ENCODE measurements around the gene ZNF385B.

Gene ZNF385B

GRCh38 chr2:179594268-179595112, 266.9 kb downstream of the ZNF385B start:
- TF ChIP-seq, protein P1, sequence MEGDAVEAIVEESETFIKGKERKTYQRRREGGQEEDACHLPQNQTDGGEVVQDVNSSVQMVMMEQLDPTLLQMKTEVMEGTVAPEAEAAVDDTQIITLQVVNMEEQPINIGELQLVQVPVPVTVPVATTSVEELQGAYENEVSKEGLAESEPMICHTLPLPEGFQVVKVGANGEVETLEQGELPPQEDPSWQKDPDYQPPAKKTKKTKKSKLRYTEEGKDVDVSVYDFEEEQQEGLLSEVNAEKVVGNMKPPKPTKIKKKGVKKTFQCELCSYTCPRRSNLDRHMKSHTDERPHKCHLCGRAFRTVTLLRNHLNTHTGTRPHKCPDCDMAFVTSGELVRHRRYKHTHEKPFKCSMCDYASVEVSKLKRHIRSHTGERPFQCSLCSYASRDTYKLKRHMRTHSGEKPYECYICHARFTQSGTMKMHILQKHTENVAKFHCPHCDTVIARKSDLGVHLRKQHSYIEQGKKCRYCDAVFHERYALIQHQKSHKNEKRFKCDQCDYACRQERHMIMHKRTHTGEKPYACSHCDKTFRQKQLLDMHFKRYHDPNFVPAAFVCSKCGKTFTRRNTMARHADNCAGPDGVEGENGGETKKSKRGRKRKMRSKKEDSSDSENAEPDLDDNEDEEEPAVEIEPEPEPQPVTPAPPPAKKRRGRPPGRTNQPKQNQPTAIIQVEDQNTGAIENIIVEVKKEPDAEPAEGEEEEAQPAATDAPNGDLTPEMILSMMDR (IDR thresholded peaks at IDR 0.05; ENCODE audit: insufficient read depth, low read depth, low read length, missing control alignments): no peak
- no peak for DNase-seq (ENCODE audit: low read depth)

GRCh38 chr2:179593323-179593722, 268.1 kb downstream of the ZNF385B start:
- no peak for DNase-seq (ENCODE audit: low read depth)
- TF ChIP-seq, protein P1 (IDR thresholded peaks at IDR 0.05; ENCODE audit: insufficient read depth, low read depth, low read length, missing control alignments): no peak

More at GRCh38 chr2:179594268-179595112, 266.9 kb downstream of the ZNF385B start:
- H3K4me3 ChIP-seq (ENCODE audit: low read depth, low read length): no peak overlapping the region

DNA sequence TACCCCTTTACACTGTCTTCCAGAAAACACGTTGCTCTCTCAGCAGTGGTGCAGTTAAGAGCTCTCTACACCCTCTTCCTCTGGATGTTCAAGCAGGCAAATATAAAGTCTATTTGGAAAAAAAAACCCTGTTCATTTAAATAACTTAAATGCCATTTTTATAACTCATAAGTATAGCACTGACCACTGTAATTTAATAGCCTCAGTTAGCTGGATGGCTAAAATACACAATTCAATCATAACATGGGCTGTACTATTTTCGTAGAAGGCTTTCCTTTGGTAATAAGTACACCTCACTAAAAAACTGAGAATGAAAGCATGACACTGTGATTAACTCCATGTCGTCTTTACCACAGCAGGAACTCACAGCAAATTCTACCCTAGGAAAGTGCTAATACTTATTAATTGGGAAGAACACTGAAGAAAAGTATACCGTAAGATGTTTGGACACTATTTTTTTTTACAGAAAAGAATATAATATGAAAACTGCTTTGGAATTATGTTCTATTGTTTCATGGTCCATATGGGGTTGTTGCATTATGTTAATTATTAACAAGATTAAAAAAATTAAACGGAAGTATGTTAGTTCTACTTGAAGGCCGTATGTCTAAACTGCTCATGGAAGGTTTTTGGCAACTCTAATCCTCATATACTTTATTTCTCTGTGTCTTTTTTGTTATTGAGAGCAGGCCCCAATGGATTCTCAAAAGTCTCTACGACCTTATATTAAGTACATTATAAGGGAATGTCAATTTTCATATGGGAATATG, 269.1 kb downstream of the ZNF385B start:
- H3K4me3 ChIP-seq (ENCODE audit: low read depth, low read length): no peak overlapping the region
- TF ChIP-seq, protein P1 (IDR thresholded peaks at IDR 0.05; ENCODE audit: insufficient read depth, low read depth, low read length, missing control alignments): no peak
- DNase-seq (ENCODE audit: low read depth): no peak

More at GRCh38 chr2:179593323-179593722, 268.1 kb downstream of the ZNF385B start:
- H3K4me3 ChIP-seq (ENCODE audit: low read depth, low read length): no peak overlapping the region

- TF ChIP-seq, protein P1 (IDR thresholded peaks at IDR 0.05; ENCODE audit: insufficient read depth, low read depth, low read length, missing control alignments): no peak
- H3K4me3 ChIP-seq (ENCODE audit: low read depth, low read length): no peak overlapping the region
- no peak for DNase-seq (ENCODE audit: low read depth)
Measured at GRCh38 chr2:179591690-179592089, 269.7 kb downstream of the ZNF385B start.

GRCh38 chr2:179588486-179589145, 272.8 kb downstream of the ZNF385B start:
- TF ChIP-seq, protein P1 (IDR thresholded peaks at IDR 0.05; ENCODE audit: insufficient read depth, low read depth, low read length, missing control alignments): no peak
- H3K4me3 ChIP-seq (ENCODE audit: low read depth, low read length): no peak overlapping the region
- no peak for DNase-seq (ENCODE audit: low read depth)

DNA sequence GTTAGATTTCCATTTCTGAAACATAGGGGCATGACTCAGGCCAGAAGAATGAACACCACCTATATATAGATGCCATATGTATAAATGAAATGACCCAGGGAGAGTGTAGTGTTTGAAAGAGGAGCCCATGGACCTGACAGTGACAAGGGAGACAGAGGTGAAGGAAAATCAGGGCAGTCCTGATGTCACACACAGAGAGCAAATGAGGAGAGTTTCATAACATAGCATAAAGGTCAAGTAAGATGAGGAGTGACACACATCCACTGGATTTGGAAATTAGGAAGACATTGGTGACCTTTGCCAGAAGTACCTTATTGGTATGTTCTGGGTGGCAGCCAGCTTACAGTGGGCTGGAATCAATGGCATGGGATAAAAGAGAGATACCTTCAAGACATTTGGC, 276.7 kb downstream of the ZNF385B start:
- no peak overlapping the region for H3K4me3 ChIP-seq (ENCODE audit: low read depth, low read length)
- TF ChIP-seq, protein P1 (IDR thresholded peaks at IDR 0.05; ENCODE audit: insufficient read depth, low read depth, low read length, missing control alignments): no peak
- DNase-seq (ENCODE audit: low read depth): no peak

Measured in GM12865 (cell line).